H1 (cell line): ENCODE measurements around the gene VCX2. TPM values are rescaled to one million over a fixed set of nuclear protein-coding genes. Genes with fewer than 3 reads are reported as not detected.

Experiments used
- ASH2L ChIP-seq: fragments of 200-600, 300-600 bp; sonication (generic); IDR thresholded peaks from one replicate; pipeline ENCODE4 v1.7.1; 2017; ENCODE audit warnings: low read length
- ATF2 ChIP-seq: IDR thresholded peaks from 2 replicates; pipeline ENCODE4 v1.6.1; 2012; ENCODE audit warnings: low read length, inconsistent platforms
- CHD7 ChIP-seq: fragments of 300-600 bp; sonication (generic); IDR thresholded peaks from 2 replicates; pipeline ENCODE4 v1.7.1; 2012; ENCODE audit warnings: low read length, moderate library complexity, mild to moderate bottlenecking, inconsistent platforms; ENCODE audit not compliant: insufficient replicate concordance
- CTCF ChIP-seq, 3 experiments: IDR thresholded peaks; 1 replicate in 2 of 3; 2 replicates in 1 of 3; pipeline versions ENCODE4 v1.5.1 to v1.6.1; 2011; ENCODE audit warnings: low read length in 3 of 3, mild to moderate bottlenecking in 3 of 3, inconsistent platforms in 2 of 3, low read depth in 1 of 3, moderate library complexity in 1 of 3; ENCODE audit not compliant: insufficient read depth in 1 of 3; ENCODE audit errors: control extremely low read depth in 1 of 3
- EZH2 ChIP-seq: fragments of 200-600 bp; sonication (generic); IDR thresholded peaks from 2 replicates; pipeline ENCODE4 v1.7.1; 2012; ENCODE audit warnings: low read depth, mild to moderate bottlenecking, moderate library complexity, low read length, inconsistent platforms; ENCODE audit not compliant: severe bottlenecking
- polyA plus RNA-seq, 7 experiments: library from polyadenylated mRNA; depleted of rRNA in 3 of 7; stranded (reverse) in 5 of 7; unstranded in 2 of 7; fragments of >200 nt in 5 of 7; fragments of 200-250 nt in 2 of 7; gene quantifications; 1 replicate in 5 of 7; 2 replicates in 1 of 7; 4 replicates in 1 of 7; pipeline versions ENCODE4 v1.2.1 to v1.2.3, GENCODE V29; 2011 to 2013; ENCODE audit warnings: missing spikeins in 2 of 7, mixed read lengths in 2 of 7
- total RNA-seq: library from RNA; stranded (reverse); fragmentation: NEBNext Ultra II Directional; extraction: Animal tissue kit (Norgen Biotek cat#: 25700); gene quantifications from 2 replicates; pipeline ENCODE4 v1.2.1, GENCODE V29; 2021

The VCX2 gene
- total and polyA plus RNA-seq, 2 of the 8 experiments (the other 6 are each of a cell fraction or from before 2014, with no cell fraction given), result not detected

GRCh38 chrX:8126092-8126491, 45.0 kb downstream of the VCX2 start (continued):
- TF ChIP-seq CHD7 (no peak), CTCF (IDR thresholded peaks at IDR 0.05; ENCODE audit: control extremely low read depth in 1 of 3, insufficient read depth in 1 of 3, low read depth in 1 of 3, low read length in 3 of 3) (no peak), ASH2L (no peak), EZH2 (no peak), ATF2 (no peak)
